Measurements from ENCODE around the gene EFCC1.
"Not testable (repeated sequence)": the region's sequence is repeated elsewhere in the genome, so short reads cannot be mapped to it uniquely, and the experiment has no call there.

Gene EFCC1

DNA sequence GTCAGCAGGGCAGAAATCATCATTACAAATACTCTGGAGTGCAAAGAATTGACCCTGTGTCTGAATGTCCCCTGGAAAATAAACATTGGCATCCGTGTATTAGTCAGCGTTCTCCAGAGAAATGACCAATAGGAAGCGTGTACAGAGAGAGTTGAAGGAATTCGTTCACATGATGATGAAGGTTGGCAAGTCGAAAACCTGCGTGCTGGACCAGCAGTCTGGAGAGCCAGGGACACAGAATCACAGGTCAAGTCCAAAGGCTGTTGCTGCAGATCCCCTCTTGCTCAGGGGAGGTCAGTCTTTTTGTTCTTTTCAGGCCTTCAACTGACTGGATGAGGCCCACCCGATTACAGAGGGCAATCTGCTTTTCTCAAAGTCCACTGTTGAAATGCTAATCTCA lies 76.1 kb downstream of the EFCC1 start:
- DNase-seq (ENCODE audit: low read depth in 2 of 2) = no peak

DNA sequence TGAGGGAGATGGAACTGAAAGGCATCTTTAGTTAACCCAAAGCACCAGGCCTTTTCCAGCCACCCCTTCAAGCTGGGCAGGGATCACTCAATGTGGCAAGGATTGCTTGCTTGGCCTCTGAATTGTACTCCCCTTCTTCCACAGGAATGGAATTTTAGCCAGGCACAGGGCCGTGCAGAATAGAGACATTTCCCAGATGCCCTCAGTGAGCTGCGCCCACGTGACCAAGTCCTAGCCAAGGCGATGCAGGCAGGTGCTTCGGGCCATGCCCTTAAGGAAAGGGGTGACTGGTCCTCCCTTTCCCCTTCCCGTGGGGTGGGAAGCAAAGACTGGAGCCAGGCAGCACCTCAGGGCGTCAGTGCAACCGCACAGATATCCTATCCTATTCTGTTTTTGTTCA lies 77.4 kb downstream of the EFCC1 start:
- DNase-seq (ENCODE audit: low read depth in 2 of 2) = no peak

DNA sequence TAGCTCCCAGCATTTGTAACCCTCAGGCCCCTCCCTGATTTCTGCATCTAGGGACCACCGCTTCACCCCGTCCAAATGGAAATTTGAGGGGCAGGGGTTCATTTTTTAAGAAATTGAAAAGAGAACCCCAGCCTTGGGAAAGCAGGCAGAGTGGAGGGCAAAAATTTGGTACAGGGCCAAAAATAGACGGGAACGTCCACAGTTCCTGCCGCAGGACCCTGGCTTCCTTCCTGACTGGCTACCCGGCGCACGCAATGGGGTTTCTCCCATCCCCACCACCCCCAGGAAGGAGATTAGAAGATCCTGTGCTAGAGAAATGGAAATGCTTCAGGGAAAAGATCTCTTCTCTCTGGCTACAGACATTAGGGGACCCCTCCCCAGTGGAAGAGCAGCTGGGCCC lies 80.4 kb downstream of the EFCC1 start:
- DNase-seq (ENCODE audit: low read depth in 2 of 2) = no peak

DNA sequence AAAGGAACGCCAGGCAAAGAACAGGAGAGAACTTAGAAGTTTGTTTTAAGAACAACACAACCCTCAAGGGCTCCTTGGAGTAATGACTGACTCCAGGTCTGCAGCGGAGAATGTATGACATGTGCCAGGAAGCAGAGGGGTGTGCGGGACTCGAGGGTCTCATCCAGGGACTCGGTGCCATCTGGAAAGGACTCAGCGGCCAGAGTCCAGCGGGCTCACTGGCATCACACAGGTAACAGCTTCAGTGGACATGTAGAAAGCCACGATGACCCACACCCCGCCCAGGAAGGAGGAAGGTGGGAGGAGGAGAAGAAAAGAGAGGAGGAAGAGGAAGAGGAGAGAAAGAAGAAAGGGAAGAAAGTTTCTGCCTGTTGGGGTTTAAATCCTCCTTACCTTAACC lies 80.9 kb downstream of the EFCC1 start:
- no peak for DNase-seq (ENCODE audit: low read depth in 2 of 2)

DNA sequence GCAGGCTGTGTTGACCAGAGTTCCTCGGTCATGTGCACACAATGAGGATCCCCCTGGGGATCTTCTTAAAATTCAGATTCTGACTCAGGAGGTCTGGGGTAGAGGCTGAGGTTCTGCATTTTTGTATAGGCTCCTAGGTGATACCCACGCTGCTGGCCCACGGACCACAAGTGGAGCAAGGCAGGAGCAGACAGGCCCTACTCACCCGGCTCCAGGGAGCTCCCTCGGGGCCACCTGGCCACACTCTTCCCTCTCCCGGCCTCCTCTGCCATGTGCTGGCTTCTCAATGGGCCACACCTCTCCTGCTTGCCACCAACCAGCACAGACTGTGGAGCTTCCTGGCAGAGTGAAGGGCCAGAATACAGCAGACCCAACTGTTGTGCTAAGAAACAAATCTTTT lies 83.4 kb downstream of the EFCC1 start:
- DNase-seq (ENCODE audit: low read depth in 2 of 2) = no peak

DNA sequence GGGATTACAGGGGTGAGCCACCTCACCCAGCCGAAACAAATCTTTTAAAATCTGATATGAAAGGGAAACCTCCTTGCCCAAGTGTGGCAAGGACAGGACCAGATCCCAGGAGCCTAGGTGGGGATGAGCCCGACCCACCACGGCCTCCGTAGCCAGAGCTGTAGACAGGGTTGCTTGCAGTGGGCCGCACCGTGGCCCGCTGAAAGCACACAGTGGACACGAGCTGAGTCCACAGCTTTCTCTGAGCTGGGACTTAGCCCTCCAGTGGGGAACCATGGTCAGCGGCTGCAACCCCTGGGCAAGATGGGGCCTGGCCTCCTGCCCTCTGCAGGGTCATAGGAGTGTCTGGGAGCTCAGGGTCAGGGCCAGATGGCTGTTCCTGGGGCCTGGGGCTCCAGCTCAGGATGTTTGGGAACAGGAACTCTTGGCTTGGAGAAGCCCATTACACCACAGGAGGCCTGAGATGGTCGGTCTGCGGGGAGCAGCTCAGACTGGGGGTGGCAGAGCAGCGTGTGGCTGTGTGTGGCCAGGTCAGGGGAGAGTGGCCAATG lies 84.1 kb downstream of the EFCC1 start:
- no peak for DNase-seq (ENCODE audit: low read depth in 2 of 2)

DNA sequence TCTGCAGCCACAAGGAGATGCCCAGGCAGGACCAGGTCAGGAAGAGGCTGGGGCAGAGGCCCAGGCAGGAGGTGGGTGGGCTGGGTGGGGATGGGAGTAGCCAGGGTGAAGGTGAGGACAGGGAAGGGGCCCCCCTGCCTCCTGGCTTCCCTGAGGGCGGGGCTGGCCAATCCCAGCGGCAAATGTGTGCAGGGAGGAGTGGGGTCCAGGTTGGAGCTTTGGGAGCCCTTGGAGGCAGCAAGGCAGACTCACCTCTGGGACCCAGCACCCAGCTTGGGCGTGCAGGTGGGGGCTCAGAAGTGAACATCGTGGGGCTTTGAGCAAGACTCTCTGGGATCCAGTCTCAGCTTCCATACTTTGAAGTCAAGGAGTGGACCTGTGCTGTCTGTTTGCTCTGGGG lies 84.7 kb downstream of the EFCC1 start:
- no peak for DNase-seq (ENCODE audit: low read depth in 2 of 2)

DNA sequence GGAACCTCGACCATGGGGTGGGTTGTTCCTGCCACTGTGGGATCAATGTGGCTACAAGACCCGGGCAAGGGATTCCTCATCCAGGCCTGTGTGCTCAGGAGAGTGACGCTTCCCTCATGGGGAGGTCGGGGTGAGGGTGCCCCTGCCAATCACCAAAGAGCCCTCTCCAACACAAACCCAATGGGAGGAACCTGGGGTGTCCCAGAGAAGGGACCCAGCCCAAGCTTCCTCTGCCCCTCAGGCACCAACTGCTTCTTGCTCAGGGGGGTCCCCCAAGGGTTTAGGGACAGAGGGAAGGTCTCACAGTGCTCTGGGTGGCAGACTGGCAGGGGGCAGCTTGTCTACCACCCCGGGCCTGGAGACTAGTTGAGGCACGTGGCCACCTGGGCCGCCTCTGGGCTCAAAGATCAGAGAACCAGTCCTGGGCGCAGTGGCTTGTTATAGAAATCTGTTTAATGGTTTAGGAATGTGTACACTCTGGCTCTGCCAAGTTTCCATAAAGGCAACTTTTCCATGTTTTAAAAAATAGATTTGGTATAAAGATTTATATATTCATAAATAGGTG lies 86.1 kb downstream of the EFCC1 start:
- DNase-seq (ENCODE audit: low read depth in 2 of 2) = no peak

DNA sequence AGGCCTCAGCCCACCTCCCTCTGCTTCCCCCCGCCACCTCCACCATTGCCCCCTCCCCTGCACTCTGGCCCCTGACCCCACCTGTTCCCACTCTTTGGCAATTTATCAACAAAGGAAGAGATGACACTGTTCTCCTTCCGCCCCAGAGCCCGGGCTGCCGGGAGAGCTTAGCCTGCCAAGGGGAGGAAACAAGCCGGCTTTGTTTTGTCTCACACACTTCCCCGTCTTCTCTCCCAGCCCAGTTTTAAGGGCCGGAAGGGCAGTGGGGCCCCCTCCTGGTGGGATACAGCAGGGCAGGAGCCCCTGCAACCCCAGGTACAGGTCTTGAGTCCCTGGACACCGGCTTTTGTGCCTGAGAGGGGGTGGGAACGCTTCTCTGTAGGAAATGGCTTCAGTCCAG lies 86.8 kb downstream of the EFCC1 start:
- not testable (repeated sequence) for DNase-seq (ENCODE audit: low read depth in 2 of 2)

DNA sequence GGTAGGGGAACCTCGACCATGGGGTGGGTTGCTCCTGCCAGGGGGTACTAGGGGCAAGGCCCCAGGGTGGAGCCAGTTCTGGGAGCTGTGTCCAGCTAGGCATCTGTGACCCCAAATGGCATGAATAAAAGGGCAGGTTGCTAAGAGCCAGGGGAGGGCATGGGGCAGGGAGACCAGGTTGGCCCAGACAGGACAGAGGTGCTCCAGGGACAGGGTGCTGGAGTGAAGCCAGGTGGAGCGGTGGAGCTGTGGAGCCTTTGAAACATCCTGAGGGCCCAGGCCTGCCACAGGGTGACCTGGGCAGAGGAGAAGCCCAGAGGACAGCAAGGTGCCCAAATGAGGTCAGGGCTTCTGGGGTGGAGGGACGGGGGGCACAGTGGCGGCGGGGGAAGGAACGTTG lies 87.2 kb downstream of the EFCC1 start:
- DNase-seq (ENCODE audit: low read depth in 2 of 2) = not testable (repeated sequence)

All from stimulated activated CD8-positive, alpha-beta memory T cell treated with anti-CD3 and anti-CD28 coated beads, Interleukin-2, amount 100 ng/mL, for 1 hour (primary cell).